Measurements from ENCODE around the gene METTL23.

DNA sequence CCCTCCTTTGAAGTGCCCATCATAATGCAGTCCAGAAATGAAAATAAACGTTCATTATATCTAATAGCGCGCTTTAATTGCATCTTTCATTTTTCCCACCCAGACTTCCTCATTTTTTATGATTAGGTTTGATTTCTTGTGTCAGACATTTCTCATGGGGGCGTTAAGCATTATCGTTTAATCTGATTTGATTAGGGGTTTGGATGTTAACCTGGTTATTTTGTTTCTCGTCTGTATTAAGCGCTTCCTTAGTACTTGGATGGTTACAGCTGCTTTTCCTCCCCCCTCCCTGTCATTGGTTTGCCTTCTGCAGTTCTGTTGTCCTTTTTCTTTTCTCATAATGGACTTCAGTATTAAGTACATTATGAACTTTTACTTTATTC, 11.8 kb downstream of the METTL23 start:
- TF ChIP-seq, protein P1, sequence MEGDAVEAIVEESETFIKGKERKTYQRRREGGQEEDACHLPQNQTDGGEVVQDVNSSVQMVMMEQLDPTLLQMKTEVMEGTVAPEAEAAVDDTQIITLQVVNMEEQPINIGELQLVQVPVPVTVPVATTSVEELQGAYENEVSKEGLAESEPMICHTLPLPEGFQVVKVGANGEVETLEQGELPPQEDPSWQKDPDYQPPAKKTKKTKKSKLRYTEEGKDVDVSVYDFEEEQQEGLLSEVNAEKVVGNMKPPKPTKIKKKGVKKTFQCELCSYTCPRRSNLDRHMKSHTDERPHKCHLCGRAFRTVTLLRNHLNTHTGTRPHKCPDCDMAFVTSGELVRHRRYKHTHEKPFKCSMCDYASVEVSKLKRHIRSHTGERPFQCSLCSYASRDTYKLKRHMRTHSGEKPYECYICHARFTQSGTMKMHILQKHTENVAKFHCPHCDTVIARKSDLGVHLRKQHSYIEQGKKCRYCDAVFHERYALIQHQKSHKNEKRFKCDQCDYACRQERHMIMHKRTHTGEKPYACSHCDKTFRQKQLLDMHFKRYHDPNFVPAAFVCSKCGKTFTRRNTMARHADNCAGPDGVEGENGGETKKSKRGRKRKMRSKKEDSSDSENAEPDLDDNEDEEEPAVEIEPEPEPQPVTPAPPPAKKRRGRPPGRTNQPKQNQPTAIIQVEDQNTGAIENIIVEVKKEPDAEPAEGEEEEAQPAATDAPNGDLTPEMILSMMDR (IDR thresholded peaks at IDR 0.05), result no peak
- TF ChIP-seq POLR2A (IDR thresholded peaks at IDR 0.05), result no peak

Data from thyroid gland (tissue), 4 donors.